ENCODE results near the gene ZNF646.

Gene ZNF646

DNA sequence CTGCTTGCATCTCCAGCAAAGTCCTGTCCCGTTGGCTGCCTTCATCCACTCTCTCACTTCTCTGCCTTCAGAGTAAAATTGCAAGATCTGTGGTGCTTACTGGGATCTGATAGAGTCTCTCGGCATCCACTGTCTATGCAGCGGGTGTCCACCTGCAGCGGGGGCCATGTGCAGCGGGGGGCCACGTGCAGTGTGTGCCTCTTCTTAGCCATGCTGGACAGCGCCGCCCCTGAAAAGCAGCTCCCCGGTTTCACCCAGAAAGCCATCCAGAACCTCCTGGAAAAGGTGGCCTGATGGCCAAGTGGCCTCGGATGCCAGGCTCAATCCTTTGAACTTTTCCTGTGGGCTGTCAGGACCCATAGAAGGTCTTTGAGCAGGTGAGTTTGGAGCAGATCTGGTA, 31.4 kb upstream of the ZNF646 start:
- H3K4me2 ChIP-seq (ENCODE audit: low read depth, low read length, poor library complexity, severe bottlenecking), result no peak overlapping the region
- H2AFZ ChIP-seq (ENCODE audit: low read length), result no peak overlapping the region
- no peaks in the 10 kb centered on the region for H4K20me1 ChIP-seq (ENCODE audit: insufficient read depth, low read length, poor library complexity, severe bottlenecking)
- no peaks in the 10 kb centered on the region for H3K4me1 ChIP-seq (ENCODE audit: insufficient read depth, low read length, poor library complexity, severe bottlenecking)
- H3K4me3 ChIP-seq (ENCODE audit: low read length, poor library complexity, severe bottlenecking), result no peak overlapping the region
- no peak for TF ChIP-seq EZH2phosphoT487 (IDR thresholded peaks at IDR 0.05; ENCODE audit: borderline replicate concordance)
- TF ChIP-seq CTCF (conservative IDR thresholded peaks at IDR 0.05; ENCODE audit: low read length), result no peak
- H3K9ac ChIP-seq (ENCODE audit: low read depth, low read length, poor library complexity, severe bottlenecking), result no peak overlapping the region
- no peaks in the 10 kb centered on the region for H3F3A ChIP-seq (ENCODE audit: low read depth)
- no peaks in the 10 kb centered on the region for H3K79me2 ChIP-seq (ENCODE audit: insufficient read depth, low read length)
- H3K9me2 ChIP-seq (replicated peaks; ENCODE audit: low read depth, low read length), result no peaks in the 10 kb centered on the region
- no peaks in the 10 kb centered on the region for H3K27me3 ChIP-seq (ENCODE audit: insufficient read depth, low read length, poor library complexity, severe bottlenecking)
- no peaks in the 10 kb centered on the region for H3K9me3 ChIP-seq (ENCODE audit: insufficient read depth, low read depth, low read length)
- H3K36me3 ChIP-seq (ENCODE audit: insufficient read depth, low read length), result no peaks in the 10 kb centered on the region

DNA sequence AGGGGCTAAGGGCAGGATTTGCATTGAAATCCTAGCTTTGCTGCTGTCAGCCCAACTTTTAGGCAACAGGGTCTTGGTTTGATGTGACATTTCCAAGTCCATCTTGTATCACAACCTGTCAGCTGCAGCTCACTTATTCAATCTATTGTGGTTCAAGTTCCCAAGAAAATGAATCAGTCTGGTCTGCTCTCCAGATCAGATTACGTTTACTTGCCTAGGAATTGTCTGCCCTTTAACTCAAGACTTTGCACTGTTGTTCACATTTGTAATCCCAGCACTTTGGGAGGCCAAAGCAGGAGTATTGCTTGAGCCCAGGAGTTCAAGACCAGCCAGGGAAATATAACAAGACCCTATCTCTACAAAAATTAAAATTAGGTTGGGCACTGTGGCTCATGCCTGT, 30.9 kb upstream of the ZNF646 start:
- H3K27me3 ChIP-seq (ENCODE audit: insufficient read depth, low read length, poor library complexity, severe bottlenecking), result no peaks in the 10 kb centered on the region
- H3K36me3 ChIP-seq (ENCODE audit: insufficient read depth, low read length), result no peaks in the 10 kb centered on the region
- H3K79me2 ChIP-seq (ENCODE audit: insufficient read depth, low read length), result no peaks in the 10 kb centered on the region

DNA sequence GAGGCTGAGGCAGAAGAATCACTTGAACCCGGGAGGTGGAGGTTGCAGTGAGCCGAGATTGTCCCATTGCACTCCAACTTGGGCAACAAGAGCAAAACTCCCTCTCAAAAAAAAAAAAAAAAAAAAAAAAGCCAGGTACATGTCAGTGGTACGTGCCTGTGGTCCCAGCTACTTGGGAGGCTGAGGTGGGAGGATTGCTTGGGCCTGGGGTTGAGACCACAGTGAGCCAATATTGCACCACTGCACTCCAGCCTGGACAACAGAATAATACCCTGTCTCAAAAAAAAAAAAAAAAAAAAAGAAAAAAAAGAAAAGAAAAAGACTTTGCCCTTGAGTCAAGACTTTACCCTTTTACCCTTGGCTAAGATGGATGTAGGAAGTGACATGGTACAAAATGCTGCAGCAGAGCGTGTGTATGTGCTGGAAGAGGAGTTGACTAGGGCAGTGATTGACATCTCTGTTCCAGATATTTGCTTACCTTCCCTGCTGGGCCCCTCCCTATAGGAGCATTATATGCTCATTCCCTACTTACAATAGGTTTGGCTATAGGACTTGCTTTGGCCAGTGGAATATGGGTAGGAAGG, 30.2 kb upstream of the ZNF646 start:
- H4K20me1 ChIP-seq (ENCODE audit: insufficient read depth, low read length, poor library complexity, severe bottlenecking), result no peaks in the 10 kb centered on the region
- no peaks in the 10 kb centered on the region for H3K4me1 ChIP-seq (ENCODE audit: insufficient read depth, low read length, poor library complexity, severe bottlenecking)
- H3K4me3 ChIP-seq (ENCODE audit: low read length, poor library complexity, severe bottlenecking), result no peak overlapping the region
- no peak overlapping the region for H3K9ac ChIP-seq (ENCODE audit: low read depth, low read length, poor library complexity, severe bottlenecking)
- H3K4me2 ChIP-seq (ENCODE audit: low read depth, low read length, poor library complexity, severe bottlenecking), result no peak overlapping the region
- H3K79me2 ChIP-seq (ENCODE audit: insufficient read depth, low read length), result no peaks in the 10 kb centered on the region
- no peaks in the 10 kb centered on the region for H3K36me3 ChIP-seq (ENCODE audit: insufficient read depth, low read length)
- no peak overlapping the region for H2AFZ ChIP-seq (ENCODE audit: low read length)
- no peaks in the 10 kb centered on the region for H3K27me3 ChIP-seq (ENCODE audit: insufficient read depth, low read length, poor library complexity, severe bottlenecking)
- no peaks in the 10 kb centered on the region for H3K9me3 ChIP-seq (ENCODE audit: insufficient read depth, low read depth, low read length)
- TF ChIP-seq CTCF (conservative IDR thresholded peaks at IDR 0.05; ENCODE audit: low read length), result no peak
- no peak for TF ChIP-seq EZH2phosphoT487 (IDR thresholded peaks at IDR 0.05; ENCODE audit: borderline replicate concordance)
- no peaks in the 10 kb centered on the region for H3F3A ChIP-seq (ENCODE audit: low read depth)
- H3K9me2 ChIP-seq (replicated peaks; ENCODE audit: low read depth, low read length), result no peaks in the 10 kb centered on the region

More for the DNA sequence above, 30.9 kb upstream of the ZNF646 start:
- Histone ChIP-seq H3K9me3 (ENCODE audit: insufficient read depth, low read depth, low read length) (no peaks in the 10 kb centered on the region), H3F3A (ENCODE audit: low read depth) (no peaks in the 10 kb centered on the region), H2AFZ (ENCODE audit: low read length) (no peak overlapping the region), H3K4me2 (ENCODE audit: low read depth, low read length, poor library complexity, severe bottlenecking) (no peak overlapping the region), H3K4me3 (ENCODE audit: low read length, poor library complexity, severe bottlenecking) (no peak overlapping the region), H3K9me2 (replicated peaks; ENCODE audit: low read depth, low read length) (no peaks in the 10 kb centered on the region), H4K20me1 (ENCODE audit: insufficient read depth, low read length, poor library complexity, severe bottlenecking) (no peaks in the 10 kb centered on the region), H3K4me1 (ENCODE audit: insufficient read depth, low read length, poor library complexity, severe bottlenecking) (no peaks in the 10 kb centered on the region), H3K9ac (ENCODE audit: low read depth, low read length, poor library complexity, severe bottlenecking) (no peak overlapping the region)
- TF ChIP-seq EZH2phosphoT487 (IDR thresholded peaks at IDR 0.05; ENCODE audit: borderline replicate concordance) (no peak), CTCF (conservative IDR thresholded peaks at IDR 0.05; ENCODE audit: low read length) (no peak)
